ENCODE results near the gene GARNL3.

The GARNL3 gene

GRCh38 chr9:127318651-127319167 is 54.1 kb downstream of the GARNL3 start:
- TF ChIP-seq SIN3A (IDR thresholded peaks at IDR 0.05; ENCODE audit: borderline replicate concordance, insufficient read depth, low read length) = no peak
- TF ChIP-seq REST (IDR thresholded peaks at IDR 0.05; ENCODE audit: insufficient read depth in 1 of 2, low read depth in 2 of 2, low read length in 2 of 2) = no peak
- TF ChIP-seq TAF1 (IDR thresholded peaks at IDR 0.05; ENCODE audit: borderline replicate concordance, insufficient read depth, low read length) = no peak
- TF ChIP-seq POLR2AphosphoS5 (IDR thresholded peaks at IDR 0.05; ENCODE audit: low read depth, low read length) = no peak
- no peak for TF ChIP-seq FOXP2 (optimal IDR thresholded peaks at IDR 0.05; ENCODE audit: borderline replicate concordance, extremely low read depth, extremely low read length, insufficient read depth)

- no peak for TF ChIP-seq FOXP2 (optimal IDR thresholded peaks at IDR 0.05; ENCODE audit: borderline replicate concordance, extremely low read depth, extremely low read length, insufficient read depth)
- no peak for TF ChIP-seq SIN3A (IDR thresholded peaks at IDR 0.05; ENCODE audit: borderline replicate concordance, insufficient read depth, low read length)
- no peak for TF ChIP-seq TAF1 (IDR thresholded peaks at IDR 0.05; ENCODE audit: borderline replicate concordance, insufficient read depth, low read length)
- no peak for TF ChIP-seq REST (IDR thresholded peaks at IDR 0.05; ENCODE audit: insufficient read depth in 1 of 2, low read depth in 2 of 2, low read length in 2 of 2)
- no peak for TF ChIP-seq POLR2AphosphoS5 (IDR thresholded peaks at IDR 0.05; ENCODE audit: low read depth, low read length)
Observed at GRCh38 chr9:127319366-127320114, 55.0 kb downstream of the GARNL3 start.

- TF ChIP-seq SIN3A (IDR thresholded peaks at IDR 0.05; ENCODE audit: borderline replicate concordance, insufficient read depth, low read length) (no peak), REST (IDR thresholded peaks at IDR 0.05; ENCODE audit: insufficient read depth in 1 of 2, low read depth in 2 of 2, low read length in 2 of 2) (no peak), FOXP2 (optimal IDR thresholded peaks at IDR 0.05; ENCODE audit: borderline replicate concordance, extremely low read depth, extremely low read length, insufficient read depth) (no peak), TAF1 (IDR thresholded peaks at IDR 0.05; ENCODE audit: borderline replicate concordance, insufficient read depth, low read length) (no peak), POLR2AphosphoS5 (IDR thresholded peaks at IDR 0.05; ENCODE audit: low read depth, low read length) (no peak)
Observed at GRCh38 chr9:127320115-127320378, 55.5 kb downstream of the GARNL3 start.

GRCh38 chr9:127323393-127323792 is 58.8 kb downstream of the GARNL3 start:
- no peak for TF ChIP-seq TAF1 (IDR thresholded peaks at IDR 0.05; ENCODE audit: borderline replicate concordance, insufficient read depth, low read length)
- TF ChIP-seq SIN3A (IDR thresholded peaks at IDR 0.05; ENCODE audit: borderline replicate concordance, insufficient read depth, low read length) = no peak
- no peak for TF ChIP-seq POLR2AphosphoS5 (IDR thresholded peaks at IDR 0.05; ENCODE audit: low read depth, low read length)

GRCh38 chr9:127330501-127330900 is 65.9 kb downstream of the GARNL3 start:
- TF ChIP-seq POLR2AphosphoS5 (IDR thresholded peaks at IDR 0.05; ENCODE audit: low read depth, low read length) = no peak
- no peak for TF ChIP-seq TAF1 (IDR thresholded peaks at IDR 0.05; ENCODE audit: borderline replicate concordance, insufficient read depth, low read length)
- no peak for TF ChIP-seq SIN3A (IDR thresholded peaks at IDR 0.05; ENCODE audit: borderline replicate concordance, insufficient read depth, low read length)
- TF ChIP-seq FOXP2 (optimal IDR thresholded peaks at IDR 0.05; ENCODE audit: borderline replicate concordance, extremely low read depth, extremely low read length, insufficient read depth) = no peak
- no peak for TF ChIP-seq REST (IDR thresholded peaks at IDR 0.05; ENCODE audit: insufficient read depth in 1 of 2, low read depth in 2 of 2, low read length in 2 of 2)

All from PFSK-1 (cell line).